ENCODE data around the gene ABCG1.

GRCh38 chr21:42248783-42249597, 30.1 kb downstream of the ABCG1 start:
- TF ChIP-seq EZH2 (IDR thresholded peaks at IDR 0.05; ENCODE audit: low read depth, unreplicated experiment) (no peak), POLR2AphosphoS5 (IDR thresholded peaks at IDR 0.05; ENCODE audit: low read depth) (no peak), CREB1 (CRISPR knock-in tag; IDR thresholded peaks at IDR 0.05; ENCODE audit: low read depth) (no peak), EZH2phosphoT487 (IDR thresholded peaks at IDR 0.05; ENCODE audit: unreplicated experiment) (no peak), STAT1 (IDR thresholded peaks at IDR 0.05; ENCODE audit: unreplicated experiment) (no peak), JUNB (IDR thresholded peaks at IDR 0.05; ENCODE audit: unreplicated experiment) (no peak), ZNF331 (CRISPR knock-in tag; IDR thresholded peaks at IDR 0.05; ENCODE audit: low read depth) (no peak)
- TF ChIP-seq, protein P1, sequence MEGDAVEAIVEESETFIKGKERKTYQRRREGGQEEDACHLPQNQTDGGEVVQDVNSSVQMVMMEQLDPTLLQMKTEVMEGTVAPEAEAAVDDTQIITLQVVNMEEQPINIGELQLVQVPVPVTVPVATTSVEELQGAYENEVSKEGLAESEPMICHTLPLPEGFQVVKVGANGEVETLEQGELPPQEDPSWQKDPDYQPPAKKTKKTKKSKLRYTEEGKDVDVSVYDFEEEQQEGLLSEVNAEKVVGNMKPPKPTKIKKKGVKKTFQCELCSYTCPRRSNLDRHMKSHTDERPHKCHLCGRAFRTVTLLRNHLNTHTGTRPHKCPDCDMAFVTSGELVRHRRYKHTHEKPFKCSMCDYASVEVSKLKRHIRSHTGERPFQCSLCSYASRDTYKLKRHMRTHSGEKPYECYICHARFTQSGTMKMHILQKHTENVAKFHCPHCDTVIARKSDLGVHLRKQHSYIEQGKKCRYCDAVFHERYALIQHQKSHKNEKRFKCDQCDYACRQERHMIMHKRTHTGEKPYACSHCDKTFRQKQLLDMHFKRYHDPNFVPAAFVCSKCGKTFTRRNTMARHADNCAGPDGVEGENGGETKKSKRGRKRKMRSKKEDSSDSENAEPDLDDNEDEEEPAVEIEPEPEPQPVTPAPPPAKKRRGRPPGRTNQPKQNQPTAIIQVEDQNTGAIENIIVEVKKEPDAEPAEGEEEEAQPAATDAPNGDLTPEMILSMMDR (conservative IDR thresholded peaks at IDR 0.05; ENCODE audit: low read depth in 2 of 2), result no peak
- TF ChIP-seq, protein P2, sequence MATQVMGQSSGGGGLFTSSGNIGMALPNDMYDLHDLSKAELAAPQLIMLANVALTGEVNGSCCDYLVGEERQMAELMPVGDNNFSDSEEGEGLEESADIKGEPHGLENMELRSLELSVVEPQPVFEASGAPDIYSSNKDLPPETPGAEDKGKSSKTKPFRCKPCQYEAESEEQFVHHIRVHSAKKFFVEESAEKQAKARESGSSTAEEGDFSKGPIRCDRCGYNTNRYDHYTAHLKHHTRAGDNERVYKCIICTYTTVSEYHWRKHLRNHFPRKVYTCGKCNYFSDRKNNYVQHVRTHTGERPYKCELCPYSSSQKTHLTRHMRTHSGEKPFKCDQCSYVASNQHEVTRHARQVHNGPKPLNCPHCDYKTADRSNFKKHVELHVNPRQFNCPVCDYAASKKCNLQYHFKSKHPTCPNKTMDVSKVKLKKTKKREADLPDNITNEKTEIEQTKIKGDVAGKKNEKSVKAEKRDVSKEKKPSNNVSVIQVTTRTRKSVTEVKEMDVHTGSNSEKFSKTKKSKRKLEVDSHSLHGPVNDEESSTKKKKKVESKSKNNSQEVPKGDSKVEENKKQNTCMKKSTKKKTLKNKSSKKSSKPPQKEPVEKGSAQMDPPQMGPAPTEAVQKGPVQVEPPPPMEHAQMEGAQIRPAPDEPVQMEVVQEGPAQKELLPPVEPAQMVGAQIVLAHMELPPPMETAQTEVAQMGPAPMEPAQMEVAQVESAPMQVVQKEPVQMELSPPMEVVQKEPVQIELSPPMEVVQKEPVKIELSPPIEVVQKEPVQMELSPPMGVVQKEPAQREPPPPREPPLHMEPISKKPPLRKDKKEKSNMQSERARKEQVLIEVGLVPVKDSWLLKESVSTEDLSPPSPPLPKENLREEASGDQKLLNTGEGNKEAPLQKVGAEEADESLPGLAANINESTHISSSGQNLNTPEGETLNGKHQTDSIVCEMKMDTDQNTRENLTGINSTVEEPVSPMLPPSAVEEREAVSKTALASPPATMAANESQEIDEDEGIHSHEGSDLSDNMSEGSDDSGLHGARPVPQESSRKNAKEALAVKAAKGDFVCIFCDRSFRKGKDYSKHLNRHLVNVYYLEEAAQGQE (IDR thresholded peaks at IDR 0.05; ENCODE audit: unreplicated experiment), result no peak

Data from GM23338 (cell line).